Measurements from ENCODE around the gene CADM1.

The CADM1 gene

DNA sequence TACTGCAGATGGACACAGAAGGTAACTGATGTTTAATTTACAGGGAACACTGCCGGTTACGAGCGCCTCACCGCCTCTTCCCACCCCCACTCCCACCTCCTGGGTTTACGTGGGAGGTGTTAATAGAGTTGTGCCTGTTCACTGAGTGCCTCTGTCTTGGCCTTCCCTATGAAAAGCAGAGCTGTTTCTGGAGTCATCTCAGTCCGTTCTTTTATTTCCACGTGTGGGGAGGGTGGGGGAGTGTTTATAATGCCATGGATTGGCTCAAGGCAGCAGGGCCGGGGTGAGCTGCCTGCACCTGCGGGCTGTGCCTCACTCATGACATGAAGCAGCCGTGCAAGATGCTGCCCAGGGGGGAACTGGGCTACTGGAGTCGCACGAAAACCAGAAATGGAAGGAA is 322.7 kb downstream of the CADM1 start:
- no peak for DNase-seq (ENCODE audit: low spot score)

DNA sequence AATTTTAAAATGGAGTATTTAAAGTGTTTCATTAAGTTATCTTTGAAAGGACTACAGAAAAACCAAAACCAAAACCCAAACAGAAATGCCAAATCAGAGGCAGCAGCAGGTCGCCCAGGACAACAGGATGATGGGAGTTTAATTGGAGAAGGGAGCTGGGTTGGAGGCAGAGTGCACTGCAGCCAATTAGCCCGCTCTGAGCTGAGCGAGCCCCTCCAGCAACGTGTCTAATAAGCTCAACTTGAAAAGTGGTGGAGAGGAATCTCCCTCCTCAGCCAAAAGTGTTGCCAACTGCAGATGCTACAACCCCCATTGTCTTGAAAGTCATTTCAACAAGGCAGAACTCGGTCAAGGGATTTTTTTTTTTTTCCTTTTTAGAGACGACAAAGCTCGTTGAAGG is 323.9 kb downstream of the CADM1 start:
- DNase-seq (ENCODE audit: low spot score) = no peak

DNA sequence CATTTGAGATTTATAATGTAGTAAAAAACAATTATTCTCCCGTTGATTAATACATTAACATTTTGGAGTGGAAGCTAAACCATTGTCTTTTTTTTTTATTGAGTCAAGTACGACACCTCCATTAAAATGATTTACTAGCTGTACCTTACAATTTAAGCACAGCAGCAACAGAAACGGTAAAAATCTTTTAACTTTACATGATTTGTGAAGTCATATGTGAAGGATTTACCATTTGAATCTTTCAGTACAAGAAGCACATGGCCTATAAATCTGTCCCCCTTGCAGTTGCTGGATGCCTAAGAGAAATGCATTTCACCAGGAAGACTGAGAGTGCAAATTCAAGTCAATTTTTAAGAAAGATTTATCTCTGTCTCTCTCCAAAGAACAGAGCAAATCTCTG is 324.6 kb downstream of the CADM1 start:
- DNase-seq (ENCODE audit: low spot score) = no peak

DNA sequence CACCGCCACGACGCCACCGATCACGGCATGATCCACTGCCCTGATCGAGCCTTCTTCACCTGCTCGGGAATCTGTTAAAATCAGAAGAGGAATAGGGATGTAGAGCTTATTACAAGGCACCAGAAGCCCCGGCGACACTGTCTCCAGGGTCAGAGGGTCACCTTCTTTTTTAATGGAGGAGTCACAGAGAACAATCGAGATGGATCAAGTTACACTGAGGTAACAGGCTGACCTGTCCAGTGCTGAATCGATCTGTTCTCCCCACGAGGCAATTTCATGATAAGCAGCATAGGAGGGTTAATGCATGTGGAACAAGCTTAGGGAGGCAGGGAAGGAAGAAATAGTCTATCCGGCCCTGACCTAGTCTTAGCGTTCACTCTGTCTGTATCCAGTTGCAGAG is 325.5 kb downstream of the CADM1 start:
- no peak for DNase-seq (ENCODE audit: low spot score)

DNA sequence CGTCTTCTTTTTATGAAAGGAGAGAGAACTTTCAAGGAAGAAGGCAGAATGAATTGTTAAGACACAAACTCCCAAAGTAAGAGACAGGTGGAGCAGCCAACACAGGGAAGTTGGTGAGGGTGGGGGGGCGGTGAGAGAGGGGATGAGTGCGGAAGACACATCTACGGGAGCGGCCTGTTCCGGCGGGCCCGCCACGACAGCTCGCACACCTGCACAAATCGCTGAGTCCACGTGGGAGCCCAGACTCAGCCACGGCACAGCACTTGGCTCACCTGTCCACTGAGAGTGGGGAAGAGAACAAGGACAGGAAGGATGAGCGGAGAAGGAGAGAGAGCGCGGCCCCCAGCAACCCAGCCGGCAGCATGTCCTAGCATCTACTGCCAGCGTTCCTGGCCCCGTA is 331.1 kb downstream of the CADM1 start:
- no peak for DNase-seq (ENCODE audit: low spot score)

DNA sequence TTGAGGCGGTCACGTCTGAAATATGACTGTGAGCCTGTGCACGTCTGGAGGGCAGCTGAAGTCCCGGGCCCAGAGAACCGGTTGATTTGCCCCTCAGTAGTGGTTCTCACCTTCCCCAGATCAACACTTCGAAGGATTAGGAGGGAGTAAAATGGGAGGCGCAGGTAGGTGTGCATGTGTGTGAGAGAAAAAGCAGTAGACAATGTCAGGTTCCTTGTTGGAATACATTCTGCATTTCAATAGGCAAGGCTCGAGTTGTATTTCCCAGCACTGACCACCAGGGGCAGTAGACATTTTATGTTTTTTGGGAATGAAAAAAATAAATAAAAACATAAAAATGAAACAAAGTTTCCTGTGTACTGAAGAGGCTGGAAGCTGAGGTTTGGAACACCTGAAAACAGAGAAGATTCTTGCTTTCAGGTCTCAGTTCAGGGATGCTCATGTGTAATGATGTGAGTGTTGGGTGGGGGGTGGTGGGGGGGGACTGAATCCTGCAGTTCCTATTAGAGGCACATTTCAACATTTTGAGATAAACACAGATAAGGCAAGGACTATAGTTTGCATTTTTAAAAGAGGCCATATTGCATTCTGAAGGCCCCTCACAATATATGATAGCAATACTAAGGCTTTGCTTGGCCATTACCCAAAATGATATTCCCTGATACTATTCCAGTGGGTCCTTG is 333.9 kb downstream of the CADM1 start:
- peak; percentile 45 for DNase-seq (ENCODE audit: low spot score)

DNA sequence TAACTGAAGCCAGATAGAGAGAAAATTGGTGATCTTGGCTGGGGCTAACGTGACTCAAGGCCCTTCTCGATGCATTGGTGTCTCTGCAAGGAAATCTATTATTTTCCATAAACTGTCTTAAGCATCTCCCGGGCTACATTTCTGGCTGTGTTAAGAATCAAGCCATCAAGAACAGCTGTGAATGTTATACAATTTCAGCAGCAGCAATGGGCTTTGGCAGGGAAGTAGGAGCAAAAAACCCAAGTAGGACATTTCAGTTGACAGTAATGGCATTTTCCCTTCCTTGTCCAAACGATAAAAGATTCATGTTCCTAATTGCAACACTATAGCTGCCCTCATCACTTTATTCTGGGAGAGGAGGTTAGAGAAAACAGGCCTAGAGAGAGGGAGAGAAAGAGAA is 335.0 kb downstream of the CADM1 start:
- no peak for DNase-seq (ENCODE audit: low spot score)

DNA sequence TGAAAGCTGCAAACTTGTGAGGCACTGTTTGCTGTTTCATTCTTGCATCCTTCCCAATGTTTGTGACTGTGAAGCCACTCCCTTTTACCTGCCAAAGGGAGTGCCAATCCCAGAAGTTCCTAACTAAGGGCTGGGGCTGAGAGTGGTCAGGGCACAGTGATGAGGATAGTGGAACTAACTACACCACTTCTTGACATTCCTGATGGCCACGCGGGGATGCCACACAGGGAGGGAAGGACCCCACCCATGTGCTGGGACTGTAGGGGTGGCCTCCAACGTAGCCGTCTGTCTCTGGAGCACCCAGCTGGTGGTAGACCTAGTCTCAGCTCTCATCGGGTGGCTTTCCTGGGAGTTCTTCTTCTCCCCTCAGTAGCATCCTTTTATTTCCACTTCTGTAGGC is 335.5 kb downstream of the CADM1 start:
- no peak for DNase-seq (ENCODE audit: low spot score)

DNA sequence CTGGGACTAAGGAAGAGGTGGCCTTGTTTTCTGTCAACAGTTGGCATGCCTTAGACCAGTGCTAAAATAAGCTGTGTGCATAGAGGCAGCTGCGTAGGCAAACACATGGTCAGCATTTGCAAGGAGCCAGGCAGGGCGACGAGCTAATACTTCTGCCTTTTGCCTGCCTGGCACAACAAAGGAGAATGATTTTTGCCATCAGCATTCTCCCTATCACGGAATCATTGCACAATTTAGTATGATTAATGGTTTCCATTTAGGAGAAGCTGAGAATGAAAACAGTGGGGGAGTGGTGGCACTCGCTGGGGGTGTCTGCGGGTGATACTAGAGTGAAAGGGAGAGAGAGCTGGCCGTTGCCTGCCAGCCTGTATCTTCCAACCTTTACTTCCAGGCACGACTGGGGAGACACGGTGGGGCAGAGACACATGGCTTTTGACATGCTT is 336.0 kb downstream of the CADM1 start:
- DNase-seq (ENCODE audit: low spot score) = peak; percentile 26

DNA sequence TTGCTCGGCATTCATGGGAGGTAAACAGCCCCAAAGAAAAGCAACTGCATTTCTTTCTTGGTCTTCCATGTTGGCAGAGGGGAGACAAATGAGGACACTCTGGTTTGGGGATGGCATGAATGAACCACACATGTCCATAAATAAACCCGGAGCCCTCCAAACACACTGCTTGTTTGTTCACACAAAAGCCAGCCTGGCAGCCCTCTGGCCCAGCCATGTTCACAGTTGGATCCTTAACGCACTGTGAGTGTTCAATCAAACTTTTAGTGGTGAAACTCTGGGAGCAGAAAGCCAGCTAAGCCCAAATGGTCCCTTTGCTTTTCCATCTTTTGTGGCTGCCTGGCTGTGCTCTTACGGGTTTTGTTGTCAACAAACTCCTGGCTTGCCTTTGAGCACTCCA is 336.8 kb downstream of the CADM1 start:
- DNase-seq (ENCODE audit: low spot score) = no peak

DNA sequence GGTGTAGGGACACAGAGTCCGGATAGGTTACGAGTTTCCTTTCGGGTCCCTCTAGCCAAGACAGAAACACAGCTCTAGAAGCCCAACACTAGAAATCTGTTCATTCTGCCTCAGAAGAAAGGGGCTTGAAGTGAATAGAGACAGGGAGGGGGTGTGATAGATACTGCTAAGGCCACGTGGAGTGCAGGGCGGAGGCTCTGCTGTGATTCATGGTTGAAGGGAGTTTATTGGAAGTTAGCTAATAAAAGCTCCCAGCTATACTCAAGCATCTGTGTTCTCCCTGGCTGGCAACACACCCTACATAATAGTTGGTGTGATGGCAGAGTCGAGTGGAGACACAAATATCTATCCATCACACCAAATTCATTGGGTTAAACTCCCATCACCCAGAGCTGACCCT is 337.4 kb downstream of the CADM1 start:
- DNase-seq (ENCODE audit: low spot score) = no peak

DNA sequence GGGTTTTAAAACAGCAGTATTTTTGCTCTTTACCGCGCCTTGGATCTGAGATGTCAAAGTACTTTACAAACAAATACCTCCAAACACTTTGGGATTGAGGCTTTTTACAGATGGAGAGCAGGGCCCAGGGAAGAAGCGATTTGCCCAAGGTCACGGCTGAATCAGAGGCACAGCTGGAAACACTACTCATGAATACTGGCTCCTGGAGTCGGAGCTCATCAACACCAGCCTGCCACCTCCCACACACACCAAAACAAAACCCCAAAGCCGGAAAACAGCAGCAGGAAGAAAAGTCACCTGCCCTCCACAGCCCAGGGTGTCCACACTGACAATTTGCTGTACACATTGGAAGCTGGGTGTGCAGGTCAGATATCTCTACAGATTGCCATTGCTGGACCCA is 339.4 kb downstream of the CADM1 start:
- DNase-seq (ENCODE audit: low spot score) = no peak

DNA sequence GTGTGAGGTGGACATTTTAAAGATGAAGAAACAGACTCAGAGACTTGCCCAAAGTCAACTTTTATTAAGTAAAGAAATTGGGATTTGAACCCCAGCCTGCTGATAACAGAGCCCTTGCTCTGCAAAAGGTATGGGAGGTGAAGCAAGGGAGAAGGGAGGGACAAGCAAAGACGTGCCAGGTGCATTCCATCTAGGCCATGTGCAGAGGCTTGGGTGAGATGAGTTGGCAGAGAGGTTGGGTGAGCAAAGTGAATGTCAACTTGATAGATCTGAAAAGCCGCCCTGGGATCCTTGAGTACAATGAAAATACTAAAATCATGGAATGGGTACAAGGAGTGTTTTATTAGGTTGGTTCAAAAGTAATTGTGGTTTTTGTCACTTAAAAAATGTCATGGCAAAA is 341.3 kb downstream of the CADM1 start:
- no peak for DNase-seq (ENCODE audit: low spot score)

DNA sequence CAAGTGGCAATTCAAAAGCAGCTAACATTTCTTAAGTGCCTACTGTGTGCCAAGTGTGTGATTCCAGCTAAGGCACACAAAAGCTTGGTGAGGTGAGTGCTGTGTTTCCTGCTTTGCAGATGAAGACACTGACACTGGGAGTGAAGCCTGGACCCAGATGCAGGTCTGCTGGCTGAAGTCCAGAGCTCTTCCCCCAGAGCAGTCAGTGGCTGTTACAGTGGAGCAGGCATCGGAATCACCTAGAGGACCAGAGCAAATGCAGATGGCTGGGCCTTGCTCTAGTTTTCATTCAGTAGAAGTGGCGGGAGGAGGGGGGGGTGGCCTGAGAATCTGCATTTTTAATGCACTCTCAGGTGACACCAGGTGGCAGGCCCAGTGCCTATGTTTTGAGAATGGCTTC is 342.3 kb downstream of the CADM1 start:
- DNase-seq (ENCODE audit: low spot score) = no peak

DNA sequence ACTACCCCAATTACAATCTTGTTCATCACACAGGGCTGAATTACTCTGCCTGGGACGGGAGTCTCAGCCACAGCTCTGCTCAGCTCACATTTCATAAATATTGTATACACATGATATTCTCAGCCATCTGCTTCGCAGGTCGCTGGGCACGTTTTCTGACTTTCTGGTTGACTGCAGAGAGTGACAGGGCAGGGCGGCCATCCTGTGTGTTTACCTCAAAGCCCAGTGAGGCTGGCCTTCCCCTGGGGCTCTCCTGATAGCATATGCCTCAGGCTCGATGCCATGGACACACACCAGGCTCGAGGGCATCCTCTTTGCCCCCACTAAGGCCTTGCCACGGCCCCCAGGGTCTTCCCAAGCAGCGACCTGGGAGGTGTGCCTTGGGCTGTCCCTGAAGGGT is 345.0 kb downstream of the CADM1 start:
- no peak for DNase-seq (ENCODE audit: low spot score)

DNA sequence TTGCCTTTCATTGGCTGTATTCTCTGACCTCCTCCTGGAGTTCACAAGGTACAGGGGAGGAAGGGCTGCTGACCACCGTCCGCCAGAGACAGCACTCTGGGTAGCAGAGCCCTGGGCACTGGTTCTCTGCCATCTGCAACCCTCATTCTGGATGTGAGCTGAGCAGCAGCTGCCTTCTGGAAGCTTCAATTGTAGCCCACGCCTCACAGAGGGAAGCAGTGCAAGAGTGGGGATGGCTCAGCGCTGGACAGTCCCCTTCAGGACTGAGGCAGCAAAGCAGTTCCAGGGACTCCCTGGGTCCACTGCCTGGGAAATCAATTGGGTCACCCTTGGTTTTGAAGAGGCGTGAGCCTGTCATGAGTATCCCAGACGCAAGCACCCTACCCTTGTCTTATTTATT is 346.2 kb downstream of the CADM1 start:
- DNase-seq (ENCODE audit: low spot score) = no peak

DNA sequence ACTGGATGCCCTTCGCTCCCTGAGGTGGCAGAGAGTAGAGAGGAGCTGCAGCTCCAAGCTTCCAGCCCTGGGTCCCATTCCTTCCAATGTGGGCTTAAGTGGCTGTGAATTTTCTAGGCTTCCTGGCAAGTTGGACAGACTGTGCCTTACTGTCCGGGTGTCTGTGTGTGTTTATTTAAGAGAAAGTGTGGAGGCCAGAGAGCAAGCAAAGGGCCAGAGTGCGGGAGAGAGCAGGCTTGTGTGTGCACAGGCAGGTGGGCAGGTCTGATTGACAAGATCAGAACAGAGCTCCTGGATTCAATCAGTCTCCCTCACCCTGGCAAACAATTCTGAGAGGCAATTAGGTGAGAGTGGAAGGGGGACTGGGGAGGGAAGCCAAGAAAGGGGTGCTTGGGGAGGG is 347.0 kb downstream of the CADM1 start:
- no peak for DNase-seq (ENCODE audit: low spot score)

DNA sequence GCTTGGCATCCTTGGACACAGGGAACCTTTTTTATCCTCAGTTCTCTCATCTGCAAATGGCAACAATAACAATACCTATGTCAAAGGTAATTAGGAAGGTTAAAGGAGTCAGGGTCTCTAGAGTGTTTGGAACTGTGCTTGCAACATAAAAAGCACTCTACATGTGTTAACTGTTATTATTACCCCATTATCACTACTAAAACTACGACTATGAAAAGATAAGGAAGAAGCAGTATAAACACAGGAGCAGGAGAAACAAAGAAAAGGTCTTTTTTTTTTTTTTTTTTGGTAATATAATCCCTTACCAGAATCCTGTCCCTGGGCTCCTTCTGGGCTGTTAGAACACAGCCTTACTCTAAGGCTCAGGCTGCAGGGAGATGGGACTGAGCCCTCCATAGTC is 348.2 kb downstream of the CADM1 start:
- no peak for DNase-seq (ENCODE audit: low spot score)

DNA sequence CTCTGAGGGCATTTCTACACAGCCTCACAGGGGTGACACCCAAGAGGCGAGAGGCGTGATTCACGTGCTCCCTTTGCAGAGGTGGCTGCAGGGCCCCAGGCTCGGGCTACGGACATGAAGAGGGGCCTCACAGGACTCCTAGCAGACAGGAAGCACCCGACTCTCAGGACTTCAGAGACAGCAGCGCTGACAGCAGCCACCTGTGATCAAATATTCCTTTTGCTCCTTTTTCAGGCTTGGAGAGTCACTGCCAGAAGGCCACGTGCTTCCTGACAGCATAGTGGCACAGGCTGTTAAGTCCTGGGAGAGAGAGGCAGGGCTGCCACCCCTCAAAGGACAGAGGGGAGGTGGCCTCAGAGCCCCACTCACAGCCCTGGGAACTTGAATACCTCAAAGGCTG is 348.9 kb downstream of the CADM1 start:
- DNase-seq (ENCODE audit: low spot score) = no peak

DNA sequence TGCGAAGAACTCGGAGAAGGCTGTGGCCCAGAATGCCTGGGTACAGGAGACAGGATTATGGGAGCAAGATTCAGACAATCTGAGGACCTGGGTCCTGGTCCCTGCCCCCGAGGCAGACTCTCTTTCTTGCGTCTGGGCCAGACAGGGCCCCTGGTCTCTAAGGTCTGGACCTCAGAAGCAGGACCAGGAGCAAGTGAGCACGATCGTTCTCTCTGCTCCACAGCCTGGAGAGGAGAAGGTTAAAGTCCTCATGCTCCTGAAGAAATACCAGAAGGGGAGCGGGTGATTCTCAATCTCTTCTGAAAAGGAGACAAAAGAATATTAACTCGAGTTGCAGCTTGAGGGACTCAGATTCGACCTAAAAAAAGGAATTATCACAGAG is 349.9 kb downstream of the CADM1 start:
- DNase-seq (ENCODE audit: low spot score) = no peak

DNA sequence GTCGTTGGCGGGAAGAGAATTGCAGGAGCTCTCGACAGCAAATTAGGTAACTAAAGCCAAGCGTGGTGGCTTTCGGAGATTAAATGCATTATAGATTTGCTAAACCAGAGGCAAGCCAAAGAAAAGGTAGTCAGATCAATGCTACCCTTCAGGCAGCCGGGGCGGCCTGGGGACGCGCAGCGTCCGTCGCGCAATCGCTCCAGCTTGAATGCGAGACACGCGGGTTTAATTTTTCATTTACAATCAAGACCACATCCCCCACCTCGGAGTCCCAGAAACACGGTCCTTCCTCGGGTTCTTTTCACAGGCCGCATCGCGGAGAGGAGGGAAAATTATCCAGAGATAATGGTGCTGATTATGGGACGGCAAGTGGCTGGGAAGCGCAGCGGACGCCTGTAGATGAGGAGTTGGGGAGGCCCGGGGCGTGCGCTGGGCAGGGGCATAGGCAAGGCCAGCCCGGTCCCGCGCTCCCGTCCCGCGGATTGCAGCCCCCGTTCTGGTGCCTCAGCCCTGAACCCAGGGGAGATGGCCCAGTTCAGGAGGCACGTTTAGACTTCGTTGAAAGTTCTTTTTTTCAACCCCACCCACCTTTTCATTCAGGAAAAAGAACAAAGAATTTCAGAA is 350.4 kb downstream of the CADM1 start:
- DNase-seq (ENCODE audit: low spot score) = no peak

DNA sequence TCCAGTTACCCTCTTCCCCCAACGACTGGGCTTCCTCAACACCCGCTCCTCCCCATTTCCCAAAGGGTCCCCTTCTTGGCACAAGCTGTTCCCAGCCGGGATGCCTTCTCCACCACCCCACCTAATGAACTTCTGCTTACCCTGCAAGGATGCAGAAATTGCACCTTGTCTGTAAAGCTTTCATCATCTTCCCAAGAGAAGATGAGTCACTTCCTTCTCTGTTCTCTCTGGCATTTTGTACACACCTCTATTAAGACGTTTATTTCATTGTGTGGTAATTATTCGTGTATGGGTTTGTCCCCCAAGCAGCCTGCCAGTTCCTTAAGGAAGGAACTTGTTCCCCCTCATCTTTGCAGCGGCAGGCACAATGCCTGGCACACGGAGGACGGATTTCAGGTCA is 351.1 kb downstream of the CADM1 start:
- no peak for DNase-seq (ENCODE audit: low spot score)

DNA sequence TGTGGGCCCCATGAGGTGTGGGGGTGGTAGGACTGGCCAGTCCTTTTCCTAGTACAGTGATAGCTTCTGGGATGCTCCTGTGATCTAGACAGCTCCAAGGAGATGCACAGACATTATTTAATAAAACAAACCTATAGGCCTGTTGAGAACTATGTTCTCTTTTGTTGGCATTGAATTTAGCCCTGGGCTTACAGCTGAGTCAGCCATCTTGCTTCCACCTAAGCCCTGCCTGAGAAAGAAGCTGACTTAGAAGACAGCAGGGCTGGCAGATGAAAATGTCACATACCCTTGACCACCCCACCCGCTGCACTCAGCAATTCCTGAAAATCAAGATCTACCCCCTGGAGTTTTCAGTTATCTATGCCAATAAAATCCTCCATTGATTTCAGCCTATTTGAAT is 353.2 kb downstream of the CADM1 start:
- DNase-seq (ENCODE audit: low spot score) = no peak

DNA sequence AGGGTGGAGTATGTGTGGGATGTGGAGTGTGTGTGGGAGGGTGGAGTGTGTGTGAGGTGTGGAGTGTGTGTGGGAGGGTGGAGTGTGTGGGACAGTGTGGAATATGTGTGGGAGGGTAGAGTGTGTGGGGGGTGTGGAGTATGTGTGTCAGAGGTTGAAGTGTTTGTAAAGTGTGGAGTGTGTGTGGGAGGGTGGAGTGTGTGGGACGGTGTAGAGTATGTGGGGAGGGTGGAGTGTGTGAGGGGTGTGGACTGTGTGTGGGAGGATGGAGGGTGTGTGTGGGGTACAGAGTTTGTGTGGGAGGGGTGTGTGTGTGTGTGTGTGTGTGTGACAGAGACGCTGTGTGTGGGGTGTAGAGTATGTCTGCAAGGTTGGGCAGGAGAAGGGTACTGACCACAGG is 355.5 kb downstream of the CADM1 start:
- DNase-seq (ENCODE audit: low spot score) = no peak
